Lower leg skin (tissue), 3 donors: ENCODE data around the gene REV3L.

ENCODE experiments used
- CTCF ChIP-seq, 3 donors: fragments of 450-650 bp; IDR thresholded peaks; one replicate each; pipeline ENCODE4 v1.5.1; 2016; ENCODE audit warnings: antibody characterized with exemption in 3 of 3, mild to moderate bottlenecking in 3 of 3, moderate library complexity in 2 of 3
- POLR2A ChIP-seq, 2 donors: fragments of 450-650 bp; IDR thresholded peaks; one replicate each; pipeline ENCODE4 v1.6.1; 2016 to 2017; ENCODE audit warnings: antibody characterized with exemption in 2 of 2, mild to moderate bottlenecking in 1 of 2, moderate library complexity in 1 of 2

- TF ChIP-seq POLR2A (IDR thresholded peaks at IDR 0.05): no peak
- no peak for TF ChIP-seq CTCF (IDR thresholded peaks at IDR 0.05)
Observed at GRCh38 chr6:111441678-111442243, 41.3 kb downstream of the REV3L start.
